ENCODE data around the gene ENDOD1. TPM values are rescaled to one million over a fixed set of nuclear protein-coding genes. Genes with fewer than 3 reads are reported as not detected.
A peak's percentile ranks its signal among the peaks of the same experiment; 100 is the strongest.
"Not testable (repeated sequence)": the region's sequence is repeated elsewhere in the genome, so short reads cannot be mapped to it uniquely, and the experiment has no call there.

The ENDOD1 gene
- total RNA-seq, 2 experiments from 2014 or later, result 23.8 TPM

DNA sequence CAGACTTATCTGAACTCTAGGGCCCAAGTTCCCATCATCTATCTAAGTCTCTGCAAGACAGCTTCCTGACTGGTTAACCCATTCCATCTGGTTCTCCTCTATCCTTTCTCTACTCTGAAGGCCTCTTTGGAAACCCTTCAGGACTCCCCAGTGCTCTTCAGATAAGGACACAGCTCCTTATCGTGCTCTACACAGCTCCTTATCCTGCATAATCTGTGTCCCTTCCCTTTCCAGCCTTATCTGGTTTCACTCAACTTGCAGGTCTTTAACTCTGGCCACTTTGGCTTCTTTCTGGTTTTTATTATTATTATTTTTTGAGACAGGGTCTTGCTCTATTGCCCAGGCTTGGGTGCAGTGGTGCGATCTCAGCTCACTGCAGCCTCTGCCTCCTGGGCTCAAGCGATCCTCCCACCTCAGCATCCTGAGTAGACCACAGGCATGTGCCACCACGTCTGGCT, 10.6 kb downstream of the ENDOD1 start:
- Mint-ChIP-seq H3K27ac (no peak overlapping the region), H3K4me3 (no peak overlapping the region), H3K36me3 (peaks cover 56% of the 10 kb centered on the region), H3K4me1 (peaks cover 38% of the 10 kb centered on the region), H3K27me3 (no peaks in the 10 kb centered on the region), H3K9me3 (no peaks in the 10 kb centered on the region)
- DNase-seq, result no peak
- ATAC-seq (ENCODE audit: low read depth), result no peak
- POLR2A ChIA-PET, result interaction anchor here (1.3 to 3.0 kb wide), 2 partner anchors 11 to 32 kb away, joined by 7 to 18 read pairs; partner anchors contain the start of gene ENDOD1

DNA sequence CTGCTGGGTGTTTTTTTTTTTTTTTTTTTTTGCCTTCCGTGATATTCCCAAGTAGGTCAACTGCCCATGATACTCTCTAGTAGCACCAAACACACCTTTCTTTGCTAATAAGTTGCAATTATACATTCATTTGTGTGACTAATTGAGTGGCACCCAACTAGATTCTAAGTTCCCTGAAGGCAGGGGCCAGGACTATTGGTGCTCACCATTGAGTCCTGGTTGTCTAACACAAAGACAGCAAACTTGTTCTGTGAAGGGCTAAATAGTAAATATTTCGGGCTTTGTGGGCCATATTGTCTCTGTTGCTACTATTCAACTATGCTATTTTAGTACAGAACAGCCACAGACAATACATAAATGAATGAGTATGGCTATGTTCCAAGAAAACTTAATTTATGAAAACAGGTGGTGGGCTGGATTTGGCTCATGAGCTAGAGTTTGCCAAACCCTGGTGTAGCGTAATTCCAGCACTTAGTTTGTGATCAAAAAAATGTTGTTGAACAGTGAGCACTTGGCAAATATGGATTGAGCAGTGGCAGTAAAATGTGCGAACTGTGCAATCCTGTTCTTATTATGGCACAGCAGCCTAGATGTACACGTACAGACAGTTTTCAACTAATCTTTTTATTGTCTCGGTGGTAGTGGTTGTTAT, 11.3 kb downstream of the ENDOD1 start:
- Mint-ChIP-seq H3K4me1 (peaks cover 33% of the 10 kb centered on the region), H3K27ac (peak overlapping the region; percentile 31), H3K9me3 (no peaks in the 10 kb centered on the region), H3K27me3 (no peaks in the 10 kb centered on the region), H3K36me3 (peaks cover 52% of the 10 kb centered on the region), H3K4me3 (no peak overlapping the region)
- no peak for ATAC-seq (ENCODE audit: low read depth)
- DNase-seq, result no peak
- POLR2A ChIA-PET, result no interaction called here

DNA sequence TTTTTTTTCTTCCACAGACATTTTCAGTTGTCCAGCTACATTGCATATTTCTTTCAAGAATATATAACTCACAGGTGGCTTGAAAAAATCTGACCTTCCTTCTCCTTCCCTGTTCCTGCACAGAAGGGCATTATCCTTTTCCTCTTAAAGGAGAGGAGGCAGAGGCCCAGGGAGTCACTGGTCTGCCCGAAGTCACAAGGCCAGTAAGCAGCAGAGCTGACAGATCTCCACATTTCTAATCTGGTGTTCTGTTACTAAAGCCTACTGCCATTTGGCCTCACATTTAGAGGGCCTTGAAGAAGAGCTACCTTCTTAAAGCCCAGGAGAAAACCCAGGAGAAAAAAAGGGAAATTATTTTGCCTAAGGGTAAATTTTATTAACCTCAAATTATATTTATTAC, 12.3 kb downstream of the ENDOD1 start:
- Mint-ChIP-seq H3K4me3 (no peak overlapping the region), H3K27ac (no peak overlapping the region), H3K4me1 (peaks cover 30% of the 10 kb centered on the region), H3K9me3 (no peaks in the 10 kb centered on the region), H3K27me3 (no peaks in the 10 kb centered on the region), H3K36me3 (peaks cover 50% of the 10 kb centered on the region)
- POLR2A ChIA-PET, result interaction anchor here (0.8 kb wide), 1 partner anchor 15 kb away, joined by 7 read pairs; no protein-coding TSS in a partner anchor
- DNase-seq (no peak), ATAC-seq (ENCODE audit: low read depth) (no peak)

DNA sequence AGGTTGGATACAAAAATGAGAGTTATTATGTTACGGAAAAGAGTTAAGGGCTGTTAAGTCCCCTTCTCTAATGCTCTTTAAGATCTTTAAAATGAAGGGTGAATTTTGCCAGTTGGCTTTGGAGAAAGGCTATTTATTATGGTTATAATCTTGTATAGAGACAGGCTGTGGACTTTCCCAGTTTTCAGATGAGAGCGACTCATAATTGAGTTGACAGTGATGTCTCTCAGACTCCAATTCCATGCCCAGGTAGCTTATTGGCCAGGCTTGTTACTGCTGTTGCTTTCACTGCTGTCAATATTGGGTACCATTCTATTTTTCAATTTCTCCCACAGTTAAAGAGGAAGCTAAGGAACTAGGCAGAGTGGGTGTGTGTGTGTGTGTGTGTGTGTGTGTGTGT, 13.1 kb downstream of the ENDOD1 start:
- H3K27ac Mint-ChIP-seq, result no peak overlapping the region
- no peak for ATAC-seq (ENCODE audit: low read depth)
- POLR2A ChIA-PET, result interaction anchor here (0.9 to 1.4 kb wide), 2 partner anchors 10 to 13 kb away, joined by 3 to 4 read pairs; partner anchors contain the start of gene ENDOD1

DNA sequence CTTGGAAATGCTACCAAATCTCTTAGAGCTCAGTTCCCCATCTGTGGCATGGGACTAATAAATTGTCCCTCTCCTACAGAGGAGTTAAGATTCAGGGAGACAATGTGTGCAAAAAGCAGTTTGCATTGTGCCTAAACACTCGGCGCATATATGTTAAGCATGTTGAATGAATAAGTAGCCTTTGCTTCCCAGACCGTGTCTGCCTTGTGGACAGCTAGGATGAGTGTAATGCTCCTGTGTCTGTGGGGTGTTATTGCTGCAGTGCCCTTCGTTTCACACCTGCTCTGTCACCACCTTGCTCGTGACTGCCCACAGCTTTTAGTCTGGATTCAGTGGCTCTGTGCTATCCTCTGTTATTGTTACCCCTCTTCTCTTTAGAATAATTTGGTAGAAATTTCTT, 14.1 kb downstream of the ENDOD1 start:
- no peaks in the 10 kb centered on the region for H3K27me3 Mint-ChIP-seq
- no peak overlapping the region for H3K27ac Mint-ChIP-seq
- POLR2A ChIA-PET, result interaction anchor here (0.9 to 1.4 kb wide), 2 partner anchors 11 to 14 kb away, joined by 3 to 4 read pairs; partner anchors contain the start of gene ENDOD1

More for the DNA sequence above, 13.1 kb downstream of the ENDOD1 start:
- Mint-ChIP-seq H3K27me3 (no peaks in the 10 kb centered on the region), H3K4me3 (no peak overlapping the region), H3K9me3 (no peaks in the 10 kb centered on the region), H3K4me1 (peaks cover 24% of the 10 kb centered on the region), H3K36me3 (peaks cover 46% of the 10 kb centered on the region)
- no peak for DNase-seq

DNA sequence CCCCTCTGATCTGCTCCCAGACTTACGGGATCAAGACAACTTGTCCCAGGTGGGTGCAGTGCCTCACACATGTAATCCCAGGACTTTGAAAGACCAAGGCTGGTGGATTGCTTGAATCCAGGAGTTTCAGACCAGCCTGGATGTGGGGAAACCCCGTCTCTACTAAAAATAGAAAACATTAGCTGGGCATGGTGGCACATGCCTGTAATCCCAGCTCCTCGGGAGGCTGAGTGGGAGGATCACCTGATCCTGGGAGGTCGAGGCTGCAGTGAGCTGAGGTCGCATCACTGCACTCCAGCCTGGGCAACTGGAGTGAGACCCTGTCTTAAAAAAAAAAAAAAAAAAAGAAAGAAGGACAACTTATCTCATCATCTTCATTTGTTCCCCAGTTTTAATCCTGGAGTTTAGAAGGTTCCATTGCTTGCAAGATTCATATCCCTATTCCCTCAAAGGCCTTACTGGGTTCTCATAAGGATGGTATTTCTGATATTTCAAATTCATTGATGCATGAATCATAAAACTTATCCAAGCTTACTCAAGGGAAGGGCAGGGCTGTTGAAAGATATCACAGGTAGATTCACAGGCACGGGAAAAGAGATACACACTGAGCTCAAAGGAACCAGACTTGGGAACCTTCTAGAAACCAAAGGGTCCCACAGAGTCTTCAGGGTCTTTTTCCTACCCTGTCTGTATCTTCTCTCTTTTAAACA, 14.6 kb downstream of the ENDOD1 start:
- no peaks in the 10 kb centered on the region for H3K27me3 Mint-ChIP-seq
- peaks cover 24% of the 10 kb centered on the region for H3K4me1 Mint-ChIP-seq
- DNase-seq (no peak), ATAC-seq (ENCODE audit: low read depth) (no peak)
- POLR2A ChIA-PET, result interaction anchor here (0.7 kb wide), 1 partner anchor 73 kb away, joined by 5 read pairs; no protein-coding TSS in a partner anchor
- peaks cover 45% of the 10 kb centered on the region for H3K36me3 Mint-ChIP-seq
- H3K9me3 Mint-ChIP-seq, result no peaks in the 10 kb centered on the region
- no peak overlapping the region for H3K4me3 Mint-ChIP-seq
- H3K27ac Mint-ChIP-seq, result no peak overlapping the region

More for the DNA sequence above, 14.1 kb downstream of the ENDOD1 start:
- no peaks in the 10 kb centered on the region for H3K9me3 Mint-ChIP-seq
- ATAC-seq (ENCODE audit: low read depth) (no peak), DNase-seq (no peak)
- H3K36me3 Mint-ChIP-seq, result peaks cover 47% of the 10 kb centered on the region
- peaks cover 24% of the 10 kb centered on the region for H3K4me1 Mint-ChIP-seq
- H3K4me3 Mint-ChIP-seq, result no peak overlapping the region

DNA sequence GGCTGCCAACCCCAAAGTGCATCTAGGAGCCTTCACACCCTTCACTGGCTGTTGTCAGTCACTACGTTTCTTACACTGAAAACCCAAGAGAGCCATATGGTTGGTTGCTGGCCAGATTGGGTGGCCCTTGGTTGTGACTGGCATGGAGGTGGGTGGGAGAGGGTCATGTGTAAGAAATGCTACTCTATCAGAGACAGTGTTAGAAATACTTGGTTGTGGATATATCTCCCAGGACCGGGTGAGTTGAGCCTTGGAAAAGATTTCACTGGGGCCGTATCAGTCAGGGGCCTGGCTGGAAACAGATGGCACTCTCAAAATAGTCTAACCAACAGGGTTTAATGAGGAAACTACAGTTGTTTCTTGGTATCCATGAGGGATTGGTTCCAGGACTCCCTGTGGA, 15.2 kb downstream of the ENDOD1 start:
- DNase-seq, result no peak
- H3K36me3 Mint-ChIP-seq, result peaks cover 45% of the 10 kb centered on the region
- no peaks in the 10 kb centered on the region for H3K27me3 Mint-ChIP-seq
- POLR2A ChIA-PET, result interaction anchor here (0.7 kb wide), 1 partner anchor 73 kb away, joined by 5 read pairs; no protein-coding TSS in a partner anchor
- no peak for ATAC-seq (ENCODE audit: low read depth)
- no peaks in the 10 kb centered on the region for H3K9me3 Mint-ChIP-seq
- no peak overlapping the region for H3K27ac Mint-ChIP-seq
- no peak overlapping the region for H3K4me3 Mint-ChIP-seq
- peaks cover 21% of the 10 kb centered on the region for H3K4me1 Mint-ChIP-seq

DNA sequence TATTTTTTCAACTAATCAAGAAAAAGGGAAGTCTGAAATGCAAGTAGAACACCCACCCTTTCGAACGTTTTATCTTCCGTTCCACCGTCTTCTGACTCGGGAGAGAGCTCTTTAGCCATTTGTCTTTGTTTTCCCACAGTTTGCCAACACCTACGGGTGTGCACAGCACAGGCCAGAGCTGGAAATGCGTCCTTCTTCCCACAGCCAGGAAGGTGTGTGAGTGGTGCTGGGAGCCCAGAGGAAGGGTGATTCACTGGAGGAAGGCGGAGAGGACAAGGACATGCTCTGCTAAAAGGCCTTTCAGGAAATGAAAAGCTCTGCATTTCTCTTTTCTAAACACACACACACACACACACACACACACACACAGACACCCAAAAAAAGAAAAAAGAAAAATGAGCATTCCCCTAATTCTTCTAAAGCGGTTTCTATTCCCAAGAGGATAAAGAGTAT, 18.5 kb downstream of the ENDOD1 start:
- H3K27ac Mint-ChIP-seq, result no peak overlapping the region

DNA sequence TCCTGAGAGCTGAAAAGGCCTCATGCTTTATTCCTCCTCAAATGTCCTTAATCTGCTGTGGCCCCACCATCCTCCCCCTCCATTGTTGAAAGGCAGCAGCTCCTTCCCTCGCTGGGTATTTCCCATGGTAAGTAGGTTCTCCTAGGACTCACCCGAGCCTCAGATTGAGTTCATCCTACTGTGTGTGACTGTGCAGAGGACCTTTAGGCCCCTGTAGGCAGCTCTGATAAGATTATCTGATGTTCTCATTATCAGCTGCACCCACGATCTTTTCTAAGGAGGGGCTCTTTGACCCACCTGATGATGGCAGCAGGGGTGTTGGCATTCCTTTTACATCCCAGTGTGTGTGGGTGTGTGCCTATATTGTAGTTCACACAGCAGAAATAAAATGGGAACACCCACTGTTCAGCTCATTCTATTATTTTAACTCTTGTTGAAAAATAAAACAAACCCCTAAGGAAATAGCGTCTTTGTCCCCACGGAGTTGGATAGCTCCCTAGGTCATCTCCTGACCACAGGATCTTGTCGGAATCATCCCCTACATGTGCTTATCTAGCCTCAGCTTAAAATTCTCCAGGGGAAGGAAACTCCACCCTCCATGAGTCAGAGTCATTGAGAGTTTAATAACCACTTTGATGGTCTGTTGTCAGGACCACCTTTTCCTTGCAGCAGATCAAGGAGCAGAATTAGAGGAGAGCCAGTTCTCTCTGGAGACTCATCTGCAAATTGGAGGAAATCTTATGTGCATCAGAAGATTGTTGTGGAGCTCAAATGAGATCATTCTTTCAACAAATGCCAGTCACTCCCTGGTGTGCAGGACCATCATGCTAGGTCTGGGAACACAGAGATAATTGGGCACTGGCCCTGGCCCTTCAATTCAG, 19.3 kb downstream of the ENDOD1 start:
- POLR2A ChIA-PET, result interaction anchor here (0.6 to 2.0 kb wide), 3 partner anchors 11 to 168 kb away, joined by 3 to 8 read pairs (median 4); partner anchors contain the start of gene ENDOD1
- no peak for ATAC-seq (ENCODE audit: low read depth)
- DNase-seq, result no peak
- no peaks in the 10 kb centered on the region for H3K27me3 Mint-ChIP-seq
- H3K36me3 Mint-ChIP-seq, result peaks cover 41% of the 10 kb centered on the region
- H3K27ac Mint-ChIP-seq, result no peak overlapping the region
- peaks cover 8% of the 10 kb centered on the region for H3K4me1 Mint-ChIP-seq
- no peak overlapping the region for H3K4me3 Mint-ChIP-seq
- no peaks in the 10 kb centered on the region for H3K9me3 Mint-ChIP-seq

More for the DNA sequence above, 18.5 kb downstream of the ENDOD1 start:
- Mint-ChIP-seq H3K4me3 (no peak overlapping the region), H3K36me3 (peaks cover 35% of the 10 kb centered on the region), H3K27me3 (no peaks in the 10 kb centered on the region), H3K4me1 (peaks cover 8% of the 10 kb centered on the region), H3K9me3 (no peaks in the 10 kb centered on the region)
- POLR2A ChIA-PET, result interaction anchor here (0.6 to 2.0 kb wide), 3 partner anchors 10 to 169 kb away, joined by 3 to 8 read pairs (median 4); partner anchors contain the start of gene ENDOD1
- no peak for ATAC-seq (ENCODE audit: low read depth)
- DNase-seq, result no peak

DNA sequence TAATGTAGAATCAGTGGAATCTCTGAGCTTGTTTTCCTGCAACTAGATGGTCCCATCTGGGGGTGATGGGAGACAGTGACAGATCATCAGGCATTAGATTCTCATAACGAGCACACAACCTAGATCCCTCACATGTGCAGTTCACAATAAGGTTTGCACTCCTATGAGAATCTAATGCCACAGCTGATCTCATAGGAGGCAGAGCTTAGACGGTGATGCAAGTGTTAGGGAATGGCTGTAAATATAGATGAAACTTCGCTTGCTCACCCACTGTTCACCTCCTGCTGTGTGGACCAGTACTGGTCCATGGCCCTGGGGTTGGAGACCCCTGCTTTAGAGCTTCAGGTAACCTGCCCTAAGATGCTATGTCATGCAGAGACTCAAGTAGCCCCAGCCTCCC, 21.8 kb downstream of the ENDOD1 start:
- peaks cover 41% of the 10 kb centered on the region for H3K36me3 Mint-ChIP-seq
- H3K4me3 Mint-ChIP-seq; DNase-seq; H3K9me3 Mint-ChIP-seq; H3K27me3 Mint-ChIP-seq; H3K27ac Mint-ChIP-seq; H3K4me1 Mint-ChIP-seq; ATAC-seq (ENCODE audit: low read depth): not testable (repeated sequence)
- POLR2A ChIA-PET, result interaction anchor here (1.3 kb wide), 2 partner anchors 22 to 138 kb away, joined by 3 to 4 read pairs; partner anchors contain the start of genes CWC15, ENDOD1 and KDM4D

DNA sequence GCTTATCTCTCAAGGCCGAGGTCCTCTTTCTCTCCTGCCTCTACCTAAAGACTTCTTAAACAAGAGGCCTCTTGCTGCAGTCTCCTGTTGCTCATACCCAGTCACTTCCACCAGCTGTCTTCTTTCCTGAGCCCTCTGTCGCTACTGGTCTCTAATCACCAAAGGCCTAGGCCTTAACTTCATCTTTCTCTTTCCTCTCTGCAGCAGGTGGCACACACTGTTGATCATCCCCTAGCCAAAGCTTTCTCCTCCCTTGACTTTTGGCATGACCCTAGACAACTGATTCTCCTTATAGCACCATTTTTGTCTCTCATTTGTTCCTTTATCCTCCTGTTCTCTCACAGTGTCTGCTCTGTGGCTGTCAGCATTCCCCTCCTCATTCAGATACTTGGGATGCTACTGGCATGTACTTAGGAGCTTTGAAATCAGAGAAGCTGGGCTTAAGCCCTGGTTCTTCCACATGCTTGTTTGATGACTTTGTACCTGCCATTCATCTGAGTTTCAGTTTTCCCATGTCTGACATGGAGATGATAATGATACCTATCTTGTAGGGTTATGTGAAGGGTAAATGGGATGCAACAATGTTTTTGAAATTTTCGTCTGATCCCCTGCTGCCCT, 22.4 kb downstream of the ENDOD1 start:
- POLR2A ChIA-PET, result interaction anchor here (0.9 to 1.3 kb wide), 3 partner anchors 18 to 139 kb away, joined by 3 to 4 read pairs (median 3); partner anchors contain the start of genes CWC15, ENDOD1 and KDM4D
- DNase-seq, result no peak
- Mint-ChIP-seq H3K4me3 (no peak overlapping the region), H3K9me3 (no peaks in the 10 kb centered on the region), H3K4me1 (peaks cover 5% of the 10 kb centered on the region), H3K36me3 (peaks cover 39% of the 10 kb centered on the region), H3K27ac (no peak overlapping the region), H3K27me3 (no peaks in the 10 kb centered on the region)
- no peak for ATAC-seq (ENCODE audit: low read depth)

DNA sequence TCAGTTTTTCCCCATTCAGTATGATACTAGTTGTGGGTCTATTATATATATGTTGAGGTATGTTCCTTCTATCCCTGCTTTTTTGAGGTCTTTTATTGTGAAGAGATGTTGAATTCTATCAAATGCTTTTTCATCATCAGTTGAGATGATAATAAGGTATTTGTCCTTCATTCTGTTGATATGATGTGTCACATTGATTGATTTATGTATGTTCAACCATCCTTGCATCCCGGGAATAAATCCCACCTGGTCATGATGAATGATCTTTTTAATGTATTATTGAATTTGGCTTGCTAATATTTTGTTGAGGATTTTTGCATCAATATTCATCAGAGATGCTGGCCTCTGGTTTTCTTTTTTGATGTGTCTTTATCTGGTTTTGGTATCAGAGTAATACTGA, 26.0 kb downstream of the ENDOD1 start:
- H3K27ac Mint-ChIP-seq, result no peak overlapping the region
- H3K4me3 Mint-ChIP-seq, result no peak overlapping the region

More for the DNA sequence above, 26.0 kb downstream of the ENDOD1 start:
- ATAC-seq (ENCODE audit: low read depth) (no peak), DNase-seq (no peak)
- POLR2A ChIA-PET, result no interaction called here
- H3K36me3 Mint-ChIP-seq, result peaks cover 29% of the 10 kb centered on the region
- peaks cover 15% of the 10 kb centered on the region for H3K4me1 Mint-ChIP-seq
- H3K9me3 Mint-ChIP-seq, result no peaks in the 10 kb centered on the region
- H3K27me3 Mint-ChIP-seq, result no peaks in the 10 kb centered on the region
